GM12873 (cell line): Measurements from ENCODE around the gene ARHGAP30.

Experiments
- TF ChIP-seq, protein P1 (sequence below): IDR thresholded peaks from 2 replicates; pipeline ENCODE4 v1.5.1; 2012; ENCODE audit warnings: low read depth, mild to moderate bottlenecking, moderate library complexity, low read length, control low read depth; ENCODE audit not compliant: insufficient read depth; ENCODE audit errors: missing control alignments

Gene ARHGAP30

DNA sequence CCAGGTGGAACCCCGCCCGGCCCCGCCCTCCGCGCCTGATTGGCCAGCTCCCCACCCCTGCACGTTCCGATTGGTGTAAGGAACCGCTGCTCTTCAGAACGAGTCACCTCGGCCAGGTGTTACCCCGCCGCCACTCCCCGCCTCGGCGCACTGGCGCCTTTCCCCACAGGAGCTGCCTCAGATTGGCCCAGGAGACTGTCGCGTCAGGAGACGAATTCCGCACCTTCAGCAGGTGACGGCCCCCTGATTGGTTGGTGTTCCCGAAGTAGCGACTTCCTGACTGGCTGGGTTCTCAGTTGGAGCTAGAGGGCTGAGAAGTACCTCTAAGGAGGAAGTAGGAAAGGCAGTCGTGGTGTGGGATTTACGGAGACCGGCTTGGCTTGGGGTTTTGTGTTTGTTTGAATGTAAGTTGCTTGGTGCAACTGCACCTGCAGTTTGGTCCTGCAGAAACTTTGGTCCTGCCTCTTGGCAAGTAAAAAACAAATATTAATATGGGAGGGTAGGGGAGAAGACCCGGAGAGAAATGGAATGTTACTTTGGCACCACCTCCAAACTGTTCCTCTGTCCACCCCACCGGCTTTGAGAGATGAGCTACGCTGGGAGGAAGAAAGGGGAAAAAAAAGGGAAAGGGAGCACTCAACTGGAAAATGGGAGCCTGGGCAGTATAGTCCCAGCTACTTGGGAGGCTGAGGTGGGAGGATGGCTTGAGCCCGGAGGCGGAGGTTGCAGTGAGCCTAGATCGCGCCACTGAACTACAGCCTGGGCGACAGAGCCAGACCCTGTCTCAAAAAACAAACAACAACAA lies 48.3 kb downstream of the ARHGAP30 start:
- TF ChIP-seq, protein P1, sequence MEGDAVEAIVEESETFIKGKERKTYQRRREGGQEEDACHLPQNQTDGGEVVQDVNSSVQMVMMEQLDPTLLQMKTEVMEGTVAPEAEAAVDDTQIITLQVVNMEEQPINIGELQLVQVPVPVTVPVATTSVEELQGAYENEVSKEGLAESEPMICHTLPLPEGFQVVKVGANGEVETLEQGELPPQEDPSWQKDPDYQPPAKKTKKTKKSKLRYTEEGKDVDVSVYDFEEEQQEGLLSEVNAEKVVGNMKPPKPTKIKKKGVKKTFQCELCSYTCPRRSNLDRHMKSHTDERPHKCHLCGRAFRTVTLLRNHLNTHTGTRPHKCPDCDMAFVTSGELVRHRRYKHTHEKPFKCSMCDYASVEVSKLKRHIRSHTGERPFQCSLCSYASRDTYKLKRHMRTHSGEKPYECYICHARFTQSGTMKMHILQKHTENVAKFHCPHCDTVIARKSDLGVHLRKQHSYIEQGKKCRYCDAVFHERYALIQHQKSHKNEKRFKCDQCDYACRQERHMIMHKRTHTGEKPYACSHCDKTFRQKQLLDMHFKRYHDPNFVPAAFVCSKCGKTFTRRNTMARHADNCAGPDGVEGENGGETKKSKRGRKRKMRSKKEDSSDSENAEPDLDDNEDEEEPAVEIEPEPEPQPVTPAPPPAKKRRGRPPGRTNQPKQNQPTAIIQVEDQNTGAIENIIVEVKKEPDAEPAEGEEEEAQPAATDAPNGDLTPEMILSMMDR = no peak

DNA sequence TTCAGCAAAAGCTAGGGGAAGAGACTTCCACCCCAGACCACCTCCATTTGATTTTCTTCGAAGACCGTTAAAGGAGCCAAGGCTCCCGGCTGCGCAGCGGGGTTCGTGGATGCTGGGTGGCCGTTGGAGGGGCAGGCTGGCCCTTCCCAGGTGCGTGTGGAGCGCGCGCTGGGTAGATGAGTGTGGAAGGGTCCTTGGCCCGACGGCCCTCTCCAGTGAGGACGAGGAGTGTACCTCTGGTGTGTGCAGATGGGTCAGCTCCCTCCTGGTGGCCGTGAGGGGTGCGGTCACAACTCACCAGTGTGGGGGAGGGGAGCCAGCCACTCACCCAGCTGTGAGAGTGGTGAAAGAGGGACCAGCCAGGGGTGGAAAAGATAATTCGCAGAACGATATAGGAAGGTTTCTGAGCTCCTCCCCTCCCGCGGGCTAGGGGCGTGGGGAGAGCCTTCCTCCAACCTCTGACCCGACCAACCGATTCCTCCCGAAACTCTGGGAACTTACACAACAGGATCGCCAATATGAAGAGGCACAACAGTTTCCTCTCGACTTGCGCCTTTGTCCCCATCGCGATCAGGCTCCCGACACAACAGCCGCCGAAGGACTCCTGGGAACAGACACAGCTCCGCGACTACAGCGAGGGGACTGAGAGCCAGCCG lies 49.1 kb downstream of the ARHGAP30 start, which contains the start of gene F11R:
Gene F11R (minus strand): TSS at position 644 of the 656 bp plus-strand sequence. CDS start 79 bp downstream, at position 565.
- TF ChIP-seq, protein P1 = peak; percentile 27

DNA sequence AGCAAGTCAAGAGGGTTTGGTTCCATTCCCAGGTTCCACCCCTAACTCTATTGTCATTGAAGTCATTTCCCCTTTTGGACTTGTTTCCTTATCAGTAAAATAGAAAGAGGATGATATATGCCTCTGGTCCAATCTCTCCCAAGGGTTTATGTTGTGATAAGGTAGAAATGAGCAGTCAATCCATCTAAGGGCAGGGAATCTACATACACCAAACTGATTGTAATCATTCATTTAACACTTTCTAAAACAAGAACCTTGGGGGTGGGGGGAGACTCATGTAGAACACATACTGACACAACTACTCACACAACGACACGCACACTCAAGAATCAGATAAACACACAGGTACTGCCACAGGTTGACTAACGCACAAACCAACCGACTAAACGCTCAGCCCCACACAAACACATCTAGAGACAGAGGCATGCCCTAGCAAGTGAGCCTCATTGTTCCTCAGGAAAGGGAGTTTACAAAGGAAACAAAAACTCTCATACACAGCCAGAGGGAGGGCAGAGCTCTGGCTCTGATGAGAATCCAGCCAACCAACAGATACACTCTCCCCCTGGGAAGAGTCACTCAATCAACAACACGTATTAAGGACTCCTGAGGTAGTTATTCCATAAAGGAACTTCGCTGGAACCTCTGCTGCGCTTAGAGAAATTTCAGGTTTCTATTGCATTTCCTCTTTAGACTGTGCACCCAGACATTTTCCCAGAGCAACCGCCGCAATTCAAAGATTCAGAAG lies 49.8 kb downstream of the ARHGAP30 start:
- TF ChIP-seq, protein P1 = no peak

DNA sequence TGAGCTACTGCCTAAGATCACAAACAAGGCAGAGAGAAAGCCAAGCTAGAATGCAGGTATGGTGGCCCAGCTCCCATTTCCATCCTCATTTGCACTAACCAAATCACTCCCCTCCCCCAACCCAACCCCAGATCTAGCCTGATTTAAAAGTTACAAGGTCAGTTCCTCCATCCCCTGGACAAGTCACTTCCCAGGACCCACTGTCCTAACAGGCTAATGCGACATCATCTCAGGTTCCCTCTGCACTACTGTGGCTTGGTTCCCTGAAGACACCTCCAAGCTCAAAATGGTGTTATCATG lies 51.1 kb downstream of the ARHGAP30 start:
- TF ChIP-seq, protein P1 = no peak

DNA sequence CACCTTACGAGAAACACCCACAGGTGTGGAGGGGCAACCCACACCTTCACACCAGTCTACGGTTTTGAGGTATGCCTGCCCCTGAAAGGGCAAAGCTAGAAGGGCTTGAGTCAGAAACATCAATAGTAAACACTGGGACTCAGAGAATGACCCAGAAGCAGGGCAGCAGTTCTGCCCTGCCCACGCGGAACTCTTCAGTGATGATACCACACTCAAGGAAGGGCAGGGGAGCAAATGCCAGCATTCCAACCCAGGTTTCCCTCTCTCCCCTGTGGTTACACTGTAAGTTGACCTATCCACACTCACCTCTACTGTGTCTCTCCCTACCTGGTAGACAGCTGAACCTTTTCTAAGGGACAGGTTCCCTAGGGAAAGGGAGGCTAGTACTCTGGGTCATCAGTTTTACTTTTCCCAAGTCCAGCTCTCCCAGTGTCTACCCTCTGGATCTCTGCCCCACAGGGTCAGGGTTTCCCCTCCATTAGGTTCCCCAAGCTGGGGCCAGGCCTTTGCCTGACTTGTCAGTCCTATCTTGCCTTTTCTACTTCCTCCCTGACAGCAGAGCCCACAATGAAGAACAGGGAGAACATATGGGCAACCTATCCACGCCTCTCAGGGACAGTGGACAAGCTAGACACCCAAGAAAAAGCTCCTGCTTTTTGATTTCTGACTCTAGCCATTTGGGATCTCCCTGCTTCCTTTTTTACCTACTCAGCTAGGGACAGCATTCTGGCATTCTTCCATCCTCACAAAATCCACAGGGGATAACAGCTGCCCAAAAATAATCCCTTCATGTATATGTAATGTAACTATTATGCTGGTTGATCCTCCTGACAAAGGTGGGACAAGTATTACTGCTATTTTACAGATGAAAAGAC lies 51.7 kb downstream of the ARHGAP30 start:
- TF ChIP-seq, protein P1 = no peak

DNA sequence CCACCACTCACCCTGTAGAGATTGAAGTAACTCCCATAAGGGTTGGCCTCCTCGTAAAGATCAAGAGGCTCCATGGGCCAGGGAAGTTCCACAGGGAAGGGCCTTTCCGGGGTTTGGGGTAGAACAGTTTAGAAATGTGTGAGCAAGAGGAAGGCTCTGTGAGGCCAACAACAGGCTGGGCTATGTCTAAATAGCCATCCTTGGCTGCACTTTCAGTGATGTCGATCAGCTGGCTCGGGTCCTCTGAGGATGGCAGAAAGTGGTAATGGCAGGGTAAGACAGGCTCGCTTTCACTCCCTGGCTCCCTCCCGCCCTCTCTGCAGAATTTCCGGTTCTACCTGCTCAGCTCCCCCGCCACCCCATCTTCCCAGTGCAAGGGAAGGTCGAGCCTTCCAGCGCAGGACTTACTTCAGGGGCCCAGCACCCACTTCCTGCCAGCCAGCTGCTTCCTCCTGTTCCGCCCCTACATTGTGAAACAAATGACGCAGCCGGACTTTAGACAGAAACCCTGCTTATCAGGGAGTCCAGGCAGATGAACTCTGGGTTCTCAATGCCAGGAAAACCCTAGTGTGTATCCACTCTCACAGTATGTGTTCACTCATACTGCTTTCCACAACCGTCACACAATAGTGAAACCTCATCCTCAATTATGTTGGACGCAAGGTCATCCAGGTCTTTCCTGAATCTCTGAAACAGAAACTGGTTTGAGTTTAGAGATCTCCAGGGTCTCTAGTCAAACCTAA lies 56.0 kb downstream of the ARHGAP30 start:
- TF ChIP-seq, protein P1 = no peak
